OCI-LY1 (cell line): ENCODE results near the gene UBE2G1.

Source experiments
- EZH2 ChIP-seq: fragments of 200-600 bp; sonication (generic), shearing (Covaris generic); IDR thresholded peaks from 2 replicates; pipeline ENCODE4 v1.8.0; 2017; ENCODE audit warnings: borderline replicate concordance, mixed run types, mild to moderate bottlenecking, antibody characterized with exemption, low read length, moderate library complexity, mixed read lengths
- TF ChIP-seq, protein P1 (sequence below): fragments of 200-600 bp; sonication (generic), shearing (Covaris generic); IDR thresholded peaks from 2 replicates; pipeline ENCODE4 v1.5.1; 2017; ENCODE audit warnings: mild to moderate bottlenecking, antibody characterized with exemption, low read length, moderate library complexity, mixed read lengths

DNA sequence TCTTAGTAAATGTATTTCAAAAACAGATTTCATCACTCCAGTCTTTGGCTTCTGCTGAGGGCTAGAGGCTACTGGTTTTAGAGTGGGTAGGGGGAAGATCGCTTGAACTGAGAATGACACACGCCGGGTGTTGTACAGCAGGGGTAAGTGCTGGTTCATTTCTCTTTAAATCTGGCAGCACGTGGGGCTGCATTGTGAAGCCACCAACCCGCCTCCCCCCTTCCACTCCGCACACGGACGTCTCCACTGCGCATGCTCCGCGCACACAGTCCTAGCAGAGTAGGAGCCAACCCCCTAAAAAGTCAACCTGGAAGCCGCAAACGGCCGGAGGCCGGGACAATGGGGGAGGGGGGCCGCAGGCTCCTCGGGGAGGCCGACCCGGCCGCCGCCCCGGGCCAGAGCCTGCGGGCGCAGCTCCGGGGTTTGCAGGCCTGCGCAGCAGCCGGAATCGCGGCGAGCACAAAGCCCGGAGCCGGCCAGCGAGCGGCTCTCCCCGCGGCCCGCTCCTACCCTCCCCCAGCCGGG, 1.3 kb downstream of the UBE2G1 start:
- TF ChIP-seq, protein P1, sequence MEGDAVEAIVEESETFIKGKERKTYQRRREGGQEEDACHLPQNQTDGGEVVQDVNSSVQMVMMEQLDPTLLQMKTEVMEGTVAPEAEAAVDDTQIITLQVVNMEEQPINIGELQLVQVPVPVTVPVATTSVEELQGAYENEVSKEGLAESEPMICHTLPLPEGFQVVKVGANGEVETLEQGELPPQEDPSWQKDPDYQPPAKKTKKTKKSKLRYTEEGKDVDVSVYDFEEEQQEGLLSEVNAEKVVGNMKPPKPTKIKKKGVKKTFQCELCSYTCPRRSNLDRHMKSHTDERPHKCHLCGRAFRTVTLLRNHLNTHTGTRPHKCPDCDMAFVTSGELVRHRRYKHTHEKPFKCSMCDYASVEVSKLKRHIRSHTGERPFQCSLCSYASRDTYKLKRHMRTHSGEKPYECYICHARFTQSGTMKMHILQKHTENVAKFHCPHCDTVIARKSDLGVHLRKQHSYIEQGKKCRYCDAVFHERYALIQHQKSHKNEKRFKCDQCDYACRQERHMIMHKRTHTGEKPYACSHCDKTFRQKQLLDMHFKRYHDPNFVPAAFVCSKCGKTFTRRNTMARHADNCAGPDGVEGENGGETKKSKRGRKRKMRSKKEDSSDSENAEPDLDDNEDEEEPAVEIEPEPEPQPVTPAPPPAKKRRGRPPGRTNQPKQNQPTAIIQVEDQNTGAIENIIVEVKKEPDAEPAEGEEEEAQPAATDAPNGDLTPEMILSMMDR: no peak
- TF ChIP-seq EZH2: no peak
